Measurements from ENCODE around the gene RNF145.

GRCh38 chr5:159207222-159207685, 2.1 kb downstream of the RNF145 start:
- TF ChIP-seq POLR2AphosphoS5 (IDR thresholded peaks at IDR 0.05), result no peak
- no peak for TF ChIP-seq CTCF (IDR thresholded peaks at IDR 0.05)
- TF ChIP-seq POLR2A (IDR thresholded peaks at IDR 0.05), result no peak

Data from prostate gland (tissue), 2 donors.